ENCODE measurements around the gene BRME1.
"Not testable (repeated sequence)": the region's sequence is repeated elsewhere in the genome, so short reads cannot be mapped to it uniquely, and the experiment has no call there.

The BRME1 gene

GRCh38 chr19:13864667-13865570, 41.0 kb downstream of the BRME1 start:
- no peak for DNase-seq

DNA sequence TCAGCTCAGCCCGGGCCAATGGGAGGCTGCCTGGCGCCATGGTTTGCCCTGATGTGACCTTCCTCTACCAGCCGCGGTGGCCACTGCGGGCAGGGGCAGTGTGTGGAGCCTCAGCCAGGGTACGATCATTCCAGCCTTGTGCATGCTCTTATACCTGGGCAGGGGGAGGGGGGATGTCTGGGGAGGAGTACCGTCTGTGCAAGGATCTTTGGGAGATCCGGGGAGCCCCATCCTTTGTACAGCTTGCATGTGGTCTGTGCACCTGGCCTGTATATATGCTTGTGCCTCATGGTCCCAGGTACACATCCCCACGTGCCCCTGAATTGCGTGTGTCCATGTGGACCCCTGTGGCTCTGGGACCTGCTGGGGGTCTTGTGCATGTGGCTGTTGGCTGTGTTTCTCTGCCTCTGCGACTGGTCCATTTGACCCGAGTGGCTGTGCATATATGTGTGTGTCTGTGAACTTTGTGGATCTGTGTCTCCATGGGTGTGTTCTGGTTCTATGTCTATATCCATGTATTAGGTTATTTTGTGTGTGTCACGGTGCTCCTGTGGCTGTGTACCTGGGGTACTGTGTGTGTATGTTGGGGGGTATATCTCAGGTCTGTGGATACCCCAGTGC, 41.8 kb downstream of the BRME1 start:
- no peak for DNase-seq

DNA sequence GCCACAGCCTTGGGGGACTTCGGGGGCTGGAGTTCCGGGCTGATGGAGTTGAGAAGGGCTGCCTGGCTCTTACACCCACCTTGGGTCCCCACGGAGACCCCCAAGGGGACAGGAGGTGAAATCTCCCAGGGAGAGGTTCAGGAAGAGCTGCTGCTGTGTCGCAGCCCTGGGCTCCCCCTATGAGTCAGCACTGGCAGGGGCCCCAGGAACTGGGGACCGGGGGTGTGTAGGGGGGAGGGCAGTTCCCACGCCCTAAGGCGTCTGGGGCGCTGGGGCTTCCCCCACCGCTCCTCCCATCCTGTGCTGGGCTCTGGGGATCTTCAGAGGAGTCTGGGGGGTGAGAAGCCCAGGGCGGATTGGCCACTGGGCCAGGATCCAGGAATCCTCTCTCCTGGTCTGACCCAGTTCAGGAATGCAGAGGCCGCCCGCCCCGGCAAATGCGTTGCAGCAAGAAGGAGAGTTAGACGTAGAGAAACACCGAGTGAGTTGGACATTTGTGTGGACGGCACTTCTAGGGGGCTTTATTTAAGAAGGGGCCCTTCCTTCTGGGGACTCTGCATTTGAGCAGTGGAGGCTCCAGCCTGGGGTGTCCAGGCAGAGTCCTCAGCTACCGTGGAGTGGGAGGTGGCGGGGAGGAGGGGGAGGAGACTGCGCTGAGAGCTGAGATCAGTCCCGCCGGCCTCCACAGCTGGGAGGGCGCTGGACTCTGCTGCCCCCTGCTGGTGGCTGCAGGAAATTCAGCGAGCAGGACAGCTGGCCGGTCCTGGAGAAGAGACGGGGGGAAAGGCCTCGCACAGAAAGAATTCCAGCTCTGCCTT, 44.0 kb downstream of the BRME1 start:
- no peak for DNase-seq

DNA sequence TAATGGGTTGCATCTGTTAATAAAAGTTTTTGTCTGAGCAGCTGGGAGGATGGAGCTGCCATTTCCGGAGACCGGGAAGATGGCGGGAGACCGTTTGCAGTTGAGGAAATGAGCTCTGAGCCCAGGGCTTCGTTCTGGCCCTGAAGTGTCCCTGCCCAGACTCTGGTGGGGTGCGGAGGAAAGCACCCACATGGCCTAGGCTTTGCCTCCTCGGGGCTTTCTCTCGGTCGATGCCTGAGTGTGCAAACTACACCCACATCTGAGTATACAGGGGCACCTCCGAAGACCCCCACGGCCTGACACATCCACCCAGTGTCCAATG, 44.6 kb downstream of the BRME1 start:
- no peak for DNase-seq

DNA sequence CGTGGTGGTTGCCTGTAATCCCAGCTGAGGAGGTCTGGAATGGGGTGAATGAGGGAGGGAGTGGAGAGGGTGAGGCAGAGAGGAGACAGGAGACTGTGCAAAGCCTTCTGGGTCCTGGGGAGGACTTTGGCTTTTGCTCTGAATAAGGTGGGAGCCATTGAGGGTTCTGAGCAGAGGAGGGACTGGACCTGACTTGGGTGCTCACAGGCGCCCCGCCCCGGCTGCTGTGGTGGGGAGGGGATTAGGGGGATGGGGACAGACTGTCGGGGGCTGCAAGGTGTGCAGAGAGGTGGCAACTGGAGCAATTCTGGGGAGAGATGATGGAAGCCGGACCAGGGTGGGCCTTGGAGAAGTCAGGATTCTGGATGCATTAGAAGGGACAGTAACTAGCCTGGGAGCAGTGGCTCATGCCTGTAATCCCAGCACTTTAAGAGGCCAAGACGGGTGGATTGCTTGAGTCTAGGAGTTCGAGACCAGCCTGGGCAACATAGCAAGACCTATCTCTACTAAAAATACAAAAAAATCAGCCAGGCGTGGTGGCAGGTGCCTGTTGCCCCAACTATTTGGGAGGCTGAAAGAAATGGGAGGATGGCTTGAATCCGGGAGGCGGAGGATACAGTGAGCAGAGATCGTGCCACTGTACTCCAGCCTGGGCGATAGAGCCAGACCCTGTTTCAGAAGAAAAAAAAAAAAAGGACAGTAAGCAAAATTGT, 45.1 kb downstream of the BRME1 start:
- DNase-seq = no peak

GRCh38 chr19:13859361-13859880, 46.5 kb downstream of the BRME1 start:
- DNase-seq = no peak

- no peak for DNase-seq
Measured at GRCh38 chr19:13856497-13856896, 49.4 kb downstream of the BRME1 start.

DNA sequence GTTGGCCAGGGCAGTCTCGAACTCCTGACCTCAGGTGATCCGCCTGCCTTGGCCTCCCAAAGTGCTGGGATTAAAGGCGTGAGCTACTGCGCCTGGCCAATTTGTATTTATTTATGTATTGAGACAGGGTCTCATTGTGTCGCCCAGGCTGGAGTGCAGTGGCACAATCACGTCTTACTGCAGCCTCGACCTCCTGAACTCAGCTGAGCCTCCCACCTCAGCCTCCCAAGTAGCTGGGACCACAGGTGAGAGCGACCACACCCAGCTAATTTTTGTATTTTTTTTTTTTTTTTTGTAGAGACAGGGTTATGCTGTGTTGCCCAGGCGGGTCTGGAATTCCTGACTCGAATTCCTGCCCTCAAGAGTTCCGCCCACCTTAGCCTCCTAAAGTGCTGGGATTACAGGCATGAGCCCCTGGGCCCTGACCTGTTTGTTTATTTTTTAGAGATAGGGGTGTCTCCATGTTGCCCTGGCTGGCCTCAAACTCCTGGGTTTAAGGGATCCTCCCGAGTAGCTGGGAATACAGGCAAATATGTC, 53.7 kb downstream of the BRME1 start:
- DNase-seq = not testable (repeated sequence)

DNA sequence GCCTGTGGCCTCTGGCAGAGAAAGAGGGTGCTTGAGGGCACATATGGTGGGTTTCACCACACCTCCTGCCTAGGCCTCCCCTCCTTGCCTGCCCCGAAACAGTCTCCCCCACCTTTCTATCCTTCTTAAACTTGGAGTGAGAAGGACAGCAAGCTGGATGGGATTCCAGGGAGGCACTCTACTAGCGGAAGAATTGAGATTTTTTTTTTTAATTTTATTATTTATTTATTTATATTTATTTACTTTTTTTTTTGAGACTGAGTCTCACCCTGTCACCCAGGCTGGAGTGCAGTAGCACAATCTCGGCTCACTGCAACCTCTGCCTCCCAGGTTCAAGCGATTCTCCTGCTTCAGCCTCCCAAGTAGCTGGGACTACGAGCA, 54.2 kb downstream of the BRME1 start:
- DNase-seq = not testable (repeated sequence)

DNA sequence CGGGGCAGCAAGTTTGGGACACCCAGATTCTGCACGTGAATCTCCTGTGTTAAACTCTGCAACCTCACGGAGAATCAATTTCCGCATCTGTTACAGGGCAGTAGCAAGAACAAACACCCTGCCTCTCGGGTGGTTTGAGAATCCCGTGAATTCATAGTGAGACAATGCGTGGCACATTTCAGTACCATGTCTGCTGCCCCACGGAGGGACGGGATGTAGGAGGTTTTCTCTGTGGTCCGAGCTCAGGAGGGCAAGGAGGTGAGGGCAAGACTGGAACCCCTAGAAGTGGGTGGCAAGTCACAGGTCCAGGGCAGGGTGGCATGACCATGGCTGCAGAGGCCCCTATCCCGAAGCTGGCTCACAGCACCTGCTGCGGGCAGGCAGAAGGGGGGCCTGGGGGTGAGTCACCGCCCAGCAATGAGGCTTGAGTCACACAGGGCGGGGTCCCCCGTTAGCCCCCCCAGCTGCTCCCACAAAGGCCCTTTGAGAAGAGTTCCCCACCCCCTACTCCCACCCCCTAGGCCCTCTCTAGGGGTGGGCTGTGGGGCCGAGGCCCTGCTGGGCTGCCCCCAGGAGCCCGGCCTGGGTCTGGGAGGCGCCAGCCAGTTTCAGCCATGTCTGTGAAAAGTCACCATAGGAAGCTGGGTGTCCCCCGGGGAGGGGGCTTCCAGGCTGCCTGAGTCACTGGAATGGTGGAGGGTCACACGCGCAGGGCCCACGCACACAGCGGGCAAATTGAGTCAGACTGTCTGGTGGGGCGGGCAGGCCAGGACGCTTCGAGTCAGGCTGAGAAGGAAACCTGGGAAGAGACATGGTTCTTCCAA, 54.8 kb downstream of the BRME1 start:
- DNase-seq = no peak

DNA sequence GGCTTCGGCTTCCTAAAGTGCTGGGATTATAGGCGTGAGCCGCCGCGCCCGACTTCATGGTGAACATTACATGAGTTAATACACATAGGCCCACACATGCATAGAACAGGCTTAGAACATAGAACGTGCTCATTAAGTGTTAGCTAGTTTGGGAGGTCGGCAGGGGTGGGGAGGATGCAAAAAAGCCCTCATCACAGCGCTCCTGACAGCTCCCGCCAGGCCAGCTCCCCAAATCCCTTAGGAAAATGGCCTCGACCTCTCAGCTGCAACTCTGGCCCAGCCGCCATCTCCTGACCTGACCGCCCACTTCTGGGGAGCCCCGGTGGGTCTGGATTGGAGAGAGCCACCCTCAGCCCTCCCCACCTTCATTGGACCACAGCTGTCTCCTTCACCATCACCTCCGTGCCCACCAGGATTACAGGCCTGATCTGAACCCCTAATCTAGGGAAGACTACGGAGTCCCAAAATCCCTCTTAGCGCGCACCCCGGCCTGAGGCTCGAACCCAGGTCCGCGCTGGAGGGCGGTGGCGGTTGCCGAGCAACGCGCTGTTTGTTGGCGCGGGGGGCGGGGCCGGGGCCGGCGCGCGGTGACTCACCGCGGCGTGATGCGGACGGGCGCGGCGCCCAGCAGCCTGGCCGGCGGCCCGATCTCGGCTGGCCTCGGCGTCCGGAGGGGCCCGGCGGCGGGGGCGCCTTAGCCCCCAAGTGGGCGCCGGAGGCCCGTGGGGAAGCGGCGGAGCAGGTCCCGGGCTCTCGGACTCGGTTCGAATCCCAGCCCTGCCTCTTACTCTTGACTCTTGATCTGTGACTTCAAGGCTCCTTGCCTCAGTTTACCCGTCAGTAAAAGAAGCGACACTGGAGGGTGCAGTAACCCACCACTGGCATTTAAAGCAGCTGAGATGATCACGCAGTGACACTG, 55.7 kb downstream of the BRME1 start:
- no peak for DNase-seq

DNA sequence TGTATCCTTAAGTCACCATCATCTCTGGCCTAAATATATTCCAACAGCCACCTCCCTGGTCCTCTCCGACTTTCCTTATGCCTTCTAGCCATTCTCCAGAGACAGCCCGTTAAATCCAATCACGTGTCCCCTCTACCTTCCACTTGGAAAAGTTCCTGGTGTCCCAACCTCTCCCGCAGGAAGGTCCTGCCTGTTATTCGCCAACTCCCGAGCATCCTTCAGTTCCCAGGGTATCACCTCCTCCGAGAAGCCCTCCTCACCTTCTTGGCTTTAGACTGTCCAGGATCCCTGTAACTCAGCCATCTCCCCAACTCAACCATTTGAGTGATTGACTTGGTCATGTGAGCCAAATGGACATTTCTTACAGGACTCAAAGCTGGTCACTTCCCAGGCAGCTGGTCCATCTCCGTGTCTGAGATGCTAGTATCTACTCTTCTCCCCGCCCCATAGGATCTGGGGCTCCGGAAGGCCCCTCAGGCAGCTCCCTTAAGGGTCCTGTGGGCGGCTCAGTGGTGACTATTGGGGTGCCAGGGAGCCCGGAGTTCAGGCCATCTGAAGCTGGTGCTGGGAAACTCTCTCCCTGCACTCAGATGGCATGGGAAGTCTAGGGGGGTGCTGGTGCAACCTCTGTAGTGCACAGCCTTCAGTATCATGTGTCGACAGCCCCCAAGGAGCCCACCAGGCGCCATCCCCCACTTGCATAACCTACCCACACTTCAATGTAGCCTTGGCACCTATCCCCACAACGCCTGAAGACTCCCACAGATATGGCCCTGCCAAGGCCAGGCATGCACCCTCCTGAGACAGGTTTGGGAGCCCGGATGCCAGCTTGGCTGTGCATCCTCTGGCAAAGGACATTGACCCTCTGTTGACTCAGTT, 56.9 kb downstream of the BRME1 start:
- DNase-seq = no peak

DNA sequence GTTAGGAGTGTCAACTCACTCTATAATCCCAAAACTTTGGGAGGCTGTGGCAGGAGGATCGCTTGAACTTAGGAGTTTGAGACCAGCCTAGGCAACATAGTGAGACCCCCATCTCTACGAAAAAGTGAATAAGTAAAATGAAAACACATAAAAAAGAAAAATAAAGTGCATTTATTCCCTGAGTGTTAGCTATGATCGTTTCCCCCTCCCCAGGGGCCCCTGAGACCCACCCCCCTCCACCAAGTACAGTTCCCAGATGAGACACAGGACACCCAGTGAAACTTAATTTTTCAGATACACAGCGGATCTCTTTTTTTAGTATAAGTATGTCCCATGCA, 57.6 kb downstream of the BRME1 start:
- no peak for DNase-seq

DNA sequence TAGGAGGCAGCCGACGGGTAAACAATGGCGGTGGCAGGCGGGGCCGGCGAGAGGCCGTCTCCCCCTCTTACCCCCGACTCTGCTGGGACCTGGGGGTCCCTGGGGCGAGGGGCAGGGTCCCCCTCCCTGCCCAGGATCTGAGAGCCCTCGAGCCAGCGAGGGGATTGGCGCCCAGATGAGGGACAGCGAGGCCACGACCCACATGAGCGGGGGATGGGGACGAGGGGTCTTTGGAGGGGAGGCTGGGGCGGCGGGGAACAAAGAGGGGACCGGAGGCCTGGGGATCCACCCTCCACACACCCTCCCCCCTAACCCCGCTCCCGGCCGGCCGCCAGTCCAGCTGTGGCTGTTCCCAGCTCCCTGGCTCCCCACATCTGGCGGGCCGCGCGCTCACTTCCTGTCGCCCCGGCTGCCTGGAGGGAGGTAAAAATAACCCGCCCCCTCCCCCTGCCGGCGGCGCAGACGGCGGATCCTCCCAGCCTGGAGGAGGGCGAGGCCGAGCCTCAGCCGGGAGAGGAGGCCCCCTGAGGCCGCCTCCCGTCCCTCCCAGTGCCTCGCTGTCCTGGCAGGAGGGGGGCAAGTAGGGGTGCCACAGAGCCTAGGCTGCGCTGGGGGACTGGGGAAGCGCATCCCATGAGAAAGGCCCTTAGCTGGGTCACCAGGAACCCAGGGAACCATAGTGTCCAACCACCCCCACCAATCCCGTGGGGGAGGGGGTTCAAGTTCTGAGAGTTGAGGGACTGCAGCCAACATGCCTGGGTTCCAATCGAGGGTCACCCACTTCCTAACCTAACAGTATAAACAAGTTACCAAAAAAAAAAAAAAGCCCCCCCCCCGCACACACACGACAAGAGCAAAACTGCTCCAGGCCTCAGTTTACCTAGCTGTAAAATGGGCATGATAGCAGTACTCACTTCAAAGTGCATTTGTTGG, 58.2 kb downstream of the BRME1 start:
- DNase-seq = no peak

DNA sequence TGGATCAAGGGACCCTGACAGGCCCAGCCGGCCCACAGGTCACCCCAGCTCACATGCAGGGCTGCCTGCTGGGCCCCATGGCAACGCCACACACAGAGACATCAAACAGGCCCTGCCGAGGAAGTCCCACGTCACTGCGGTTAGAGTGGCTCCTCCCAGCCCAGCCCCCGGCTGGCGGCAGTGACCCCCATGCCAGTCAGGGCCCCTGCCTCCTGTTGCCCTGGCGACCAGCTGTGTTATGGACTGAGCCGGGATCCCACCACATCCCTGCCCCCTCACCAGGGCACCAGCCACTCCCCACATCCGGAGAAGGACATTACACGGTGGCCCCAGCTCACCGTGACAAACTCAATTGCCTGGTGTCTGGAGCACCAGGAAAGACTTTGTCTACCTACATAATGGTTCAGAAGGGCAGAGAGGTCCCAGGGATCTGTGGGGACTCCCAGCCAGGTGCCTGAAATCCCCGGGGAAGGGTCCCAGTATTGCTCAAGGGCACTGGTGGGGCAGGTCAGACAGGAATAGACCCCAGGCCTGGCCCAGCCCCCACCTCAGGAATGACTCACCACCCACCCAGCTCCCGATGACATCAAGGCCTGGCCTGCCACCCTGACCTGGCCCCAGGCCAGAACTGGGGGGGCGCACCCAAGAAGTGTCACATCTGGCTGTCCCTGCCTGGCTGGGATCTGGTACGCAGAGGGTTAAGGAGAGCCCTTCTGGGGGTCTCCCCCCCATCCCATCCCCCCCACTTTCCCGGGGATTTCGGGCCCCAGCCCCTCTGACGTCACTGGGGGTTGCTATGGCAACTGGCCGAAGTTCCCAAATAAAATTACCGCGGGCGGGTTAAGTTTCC, 59.1 kb downstream of the BRME1 start:
- DNase-seq = peak; percentile 28

GRCh38 chr19:13844130-13844631, 61.7 kb downstream of the BRME1 start:
- no peak for DNase-seq
